Common myeloid progenitor, CD34-positive (primary cell): ENCODE measurements around the gene ELF1.
A peak's percentile ranks its signal among the peaks of the same experiment; 100 is the strongest.
"Not testable (repeated sequence)": the region's sequence is repeated elsewhere in the genome, so short reads cannot be mapped to it uniquely, and the experiment has no call there.

Experiments used
- CTCF ChIA-PET: fragments of 350-600 bp; sonication (Branson Sonifier 250); formaldehyde crosslinking; loops from one replicate; lab custom pipeline; 2021; ENCODE audit warnings: antibody characterized with exemption; lab: Charles Lee
- POLR2A ChIA-PET: fragments of 350-600 bp; sonication (Branson Sonifier 250); formaldehyde crosslinking; loops from one replicate; lab custom pipeline; 2021; ENCODE audit warnings: antibody characterized with exemption; lab: Charles Lee
- DNase-seq, 3 donors: peaks; one replicate each; pipeline versions ENCODE4 v3.0.0 to v3.0.0-alpha.2; 2013
- H3K27ac ChIP-seq, 2 experiments: 1 replicate in 1 of 2; 2 replicates in 1 of 2; pipeline ENCODE4 v1.7.0; 2013; ENCODE audit warnings: inconsistent platforms in 2 of 2, low read length in 2 of 2, mild to moderate bottlenecking in 2 of 2, low read depth in 1 of 2, moderate library complexity in 1 of 2; ENCODE audit not compliant: severe bottlenecking in 2 of 2, insufficient read depth in 1 of 2, poor library complexity in 1 of 2
- H3K27me3 ChIP-seq, 5 experiments: replicated peaks in 2 of 5; 1 replicate in 3 of 5; 2 replicates in 2 of 5; pipeline versions ENCODE4 v1.6.1 to v1.7.0; 2013; ENCODE audit warnings: low read length in 4 of 5, mild to moderate bottlenecking in 2 of 5, moderate library complexity in 2 of 5, inconsistent platforms in 1 of 5; ENCODE audit not compliant: insufficient read depth in 5 of 5, control insufficient read depth in 4 of 5
- H3K36me3 ChIP-seq, 4 experiments: 1 replicate in 2 of 4; 2 replicates in 2 of 4; pipeline versions ENCODE4 v1.6.1 to v1.7.0; 2013; ENCODE audit warnings: low read length in 3 of 4, control low read depth in 1 of 4, mild to moderate bottlenecking in 1 of 4; ENCODE audit not compliant: control insufficient read depth in 4 of 4, insufficient read depth in 4 of 4
- H3K4me1 ChIP-seq, 4 experiments: 1 replicate in 3 of 4; 2 replicates in 1 of 4; pipeline versions ENCODE4 v1.6.1 to v1.7.1; 2013; ENCODE audit warnings: low read length in 3 of 4, mild to moderate bottlenecking in 3 of 4, control low read depth in 1 of 4, inconsistent platforms in 1 of 4, moderate library complexity in 1 of 4; ENCODE audit not compliant: control insufficient read depth in 4 of 4, insufficient read depth in 4 of 4; ENCODE audit errors: control extremely low read depth in 1 of 4
- H3K4me3 ChIP-seq, 7 experiments: 1 replicate in 4 of 7; 2 replicates in 3 of 7; pipeline versions ENCODE4 v1.5.1 to v1.7.0; 2013; ENCODE audit warnings: mild to moderate bottlenecking in 7 of 7, low read length in 6 of 7, moderate library complexity in 6 of 7, inconsistent platforms in 2 of 7, low read depth in 2 of 7, control low read depth in 1 of 7; ENCODE audit not compliant: insufficient read depth in 4 of 7, control insufficient read depth in 1 of 7; ENCODE audit errors: extremely low read depth in 1 of 7
- H3K9me3 ChIP-seq, 5 experiments: 1 replicate in 4 of 5; 2 replicates in 1 of 5; pipeline versions ENCODE4 v1.6.1 to v1.7.1; 2013; ENCODE audit warnings: low read length in 4 of 5, mild to moderate bottlenecking in 2 of 5, inconsistent platforms in 1 of 5, low read depth in 1 of 5, moderate library complexity in 1 of 5; ENCODE audit not compliant: control insufficient read depth in 4 of 5, insufficient read depth in 2 of 5; ENCODE audit errors: control extremely low read depth in 1 of 5
- WGBS: methylation state at CpG from one replicate; pipeline ENCODE4 v1.1.5; 2013; ENCODE audit not compliant: insufficient coverage; 5-methylcytosine and 5-hydroxymethylcytosine counted together

Gene ELF1

GRCh38 chr13:40927929-40928328 is 91.2 kb downstream of the ELF1 start:
- CTCF ChIA-PET = interaction anchor here (1.0 to 1.2 kb wide), 2 partner anchors 8 to 85 kb away, joined by 3 to 4 read pairs; no protein-coding TSS in a partner anchor
- POLR2A ChIA-PET = interaction anchor here (0.6 kb wide), 1 partner anchor 11 kb away, joined by 3 read pairs; no protein-coding TSS in a partner anchor
- whole genome bisulfite sequencing = 100% methylated on average over 8 of the region's 9 CpGs

GRCh38 chr13:40923867-40924266 is 95.2 kb downstream of the ELF1 start:
- no peaks in the 10 kb centered on the region for H3K27me3 ChIP-seq
- POLR2A ChIA-PET = no interaction called here
- no peak overlapping the region for H3K27ac ChIP-seq
- H3K36me3 ChIP-seq = peaks cover 0 to 10% (median 3%) of the 10 kb centered on the region in 4 experiments
- H3K4me1 ChIP-seq = peaks cover 4 to 18% (median 11%) of the 10 kb centered on the region in 4 experiments
- DNase-seq = no peak
- no peaks in the 10 kb centered on the region for H3K9me3 ChIP-seq
- H3K4me3 ChIP-seq = no peak overlapping the region
- CTCF ChIA-PET = no interaction called here

More at GRCh38 chr13:40927929-40928328, 91.2 kb downstream of the ELF1 start:
- Histone ChIP-seq H3K36me3 (peaks cover 8 to 46% (median 25%) of the 10 kb centered on the region in 4 experiments), H3K27ac (no peak overlapping the region), H3K4me1 (no peaks in the 10 kb centered on the region), H3K4me3 (no peak overlapping the region), H3K9me3 (no peaks in the 10 kb centered on the region), H3K27me3 (no peaks in the 10 kb centered on the region)
- no peak for DNase-seq

GRCh38 chr13:40922437-40923040 is 96.6 kb downstream of the ELF1 start:
- Histone ChIP-seq H3K9me3 (no peaks in the 10 kb centered on the region), H3K27ac (no peak overlapping the region), H3K4me3 (no peak overlapping the region), H3K4me1 (peaks cover 4 to 18% (median 11%) of the 10 kb centered on the region in 4 experiments), H3K27me3 (no peaks in the 10 kb centered on the region), H3K36me3 (peaks cover 0 to 2% (median under 1%) of the 10 kb centered on the region in 4 experiments)
- ChIA-PET POLR2A (interaction anchor here (0.9 kb wide), 1 partner anchor 116 kb away, joined by 3 read pairs; no protein-coding TSS in a partner anchor), CTCF (interaction anchor here (1.1 to 2.3 kb wide), 6 partner anchors 10 to 135 kb away, joined by 3 to 17 read pairs (median 5); partner anchors contain the start of gene SLC25A15)
- DNase-seq = no peak
- 91% methylated on average over 21 of the region's 28 CpGs for WGBS

- H3K9me3 ChIP-seq = no peaks in the 10 kb centered on the region
- CTCF ChIA-PET = interaction anchor here (1.0 to 2.3 kb wide), 6 partner anchors 17 to 143 kb away, joined by 3 to 17 read pairs (median 6); partner anchors contain the start of gene SLC25A15
- H3K36me3 ChIP-seq = peaks cover 0 to 2% (median under 1%) of the 10 kb centered on the region in 4 experiments
- 0% methylated on average over 1 of the region's 5 CpGs for WGBS
- H3K4me1 ChIP-seq = peaks cover 4 to 18% (median 11%) of the 10 kb centered on the region in 4 experiments
- no peak for DNase-seq
- POLR2A ChIA-PET = interaction anchor here (0.6 kb wide), 1 partner anchor 1886 kb away, joined by 3 read pairs; no protein-coding TSS in a partner anchor
- no peaks in the 10 kb centered on the region for H3K27me3 ChIP-seq
- H3K27ac ChIP-seq = peak overlapping the region; percentile 28 to 79
- peak overlapping the region; percentile 51 to 95 (median 80) for H3K4me3 ChIP-seq
Measured at GRCh38 chr13:40920826-40921225, 98.3 kb downstream of the ELF1 start.

GRCh38 chr13:40919901-40920300 is 99.2 kb downstream of the ELF1 start:
- 97% methylated on average over 4 of the region's 7 CpGs for WGBS
- H3K27ac ChIP-seq, DNase-seq, H3K27me3 ChIP-seq, POLR2A ChIA-PET, H3K36me3 ChIP-seq, H3K9me3 ChIP-seq: not testable (repeated sequence)
- CTCF ChIA-PET = interaction anchor here (1.0 kb wide), 2 partner anchors 8 to 137 kb away, joined by 3 to 4 read pairs; no protein-coding TSS in a partner anchor
- peak overlapping the region in 1 of 7 experiments; percentile 74 for H3K4me3 ChIP-seq
- peaks cover 4 to 18% (median 11%) of the 10 kb centered on the region in 4 experiments for H3K4me1 ChIP-seq

- CTCF ChIA-PET = no interaction called here
- no peak for DNase-seq
- Histone ChIP-seq H3K27ac (no peak overlapping the region), H3K4me3 (no peak overlapping the region), H3K27me3 (no peaks in the 10 kb centered on the region), H3K36me3 (peaks cover 0 to 1% (median 0%) of the 10 kb centered on the region in 4 experiments), H3K9me3 (no peaks in the 10 kb centered on the region), H3K4me1 (peaks cover 4 to 14% (median 10%) of the 10 kb centered on the region in 4 experiments)
- 89% methylated on average over 5 of the region's 6 CpGs for WGBS
- POLR2A ChIA-PET = no interaction called here
Measured at GRCh38 chr13:40916207-40916998, 102.7 kb downstream of the ELF1 start.
